GM12878 (cell line): Measurements from ENCODE around the gene ATP2A3. TPM values are rescaled to one million over a fixed set of nuclear protein-coding genes. Genes with fewer than 3 reads are reported as not detected.

ENCODE experiments used
- ATAC-seq: fragments of 200-7000 bp; cut with Tn5 transposase; 3 replicates; pipeline ENCODE4 v1.9.1; 2020; ENCODE audit warnings: mild to moderate bottlenecking, moderate library complexity
- BruUV-seq: library from RNA; stranded (reverse); fragments of 400-500 nt; replicated peaks from 2 replicates; lab custom pipeline; 2021; lab: Mats Ljungman, UMichigan
- CTCF ChIA-PET: fragments of 300-600 bp; sonication (Branson Sonifier 250); formaldehyde crosslinking; extraction: SDS; loops from one replicate; lab custom pipeline; 2021; ENCODE audit warnings: inconsistent platforms; lab: Yijun Ruan, JAX
- POLR2A ChIA-PET: fragments of 350-600 bp; formaldehyde crosslinking; extraction: SDS; loops from one replicate; lab custom pipeline; 2021; ENCODE audit warnings: inconsistent platforms; lab: Charles Lee
- RAD21 ChIA-PET: fragments of 300-600 bp; sonication (Branson Sonifier 250); formaldehyde crosslinking; loops from one replicate; lab custom pipeline; 2023; ENCODE audit warnings: antibody characterized with exemption; ENCODE audit not compliant: unreplicated experiment; lab: Charles Lee
- SMC1A ChIA-PET: fragments of 300-600 bp; sonication (Branson Sonifier 250); formaldehyde crosslinking; loops from one replicate; lab custom pipeline; 2023; ENCODE audit not compliant: unreplicated experiment, uncharacterized antibody; lab: Charles Lee
- DNase-seq: peaks from one replicate; pipeline ENCODE4 v3.0.0-alpha.2; 2011; ENCODE audit warnings: low read depth, low spot score
- FAIRE-seq: peaks from 3 replicates; lab custom pipeline; 2011; peaks lifted over from hg19 to GRCh38; lab: Jason Lieb, UNC
- H2AFZ ChIP-seq: 2 replicates; pipeline ENCODE4 v1.6.0; 2011; ENCODE audit warnings: low read depth, low read length, control low read depth; ENCODE audit not compliant: control insufficient read depth
- H3K27ac ChIP-seq: 2 replicates; pipeline ENCODE4 v1.5.1; 2011; ENCODE audit warnings: control low read depth; ENCODE audit not compliant: control insufficient read depth, insufficient read depth
- H3K27me3 ChIP-seq, 2 experiments: replicated peaks in 1 of 2; 2 replicates each; pipeline versions ENCODE4 v1.6.0 to v1.6.1; 2011; ENCODE audit warnings: low read length in 1 of 2; ENCODE audit not compliant: control insufficient read depth in 2 of 2, insufficient read depth in 2 of 2
- H3K36me3 ChIP-seq, 2 experiments: 2 replicates each; pipeline ENCODE4 v1.5.1; 2011; ENCODE audit warnings: low read length in 1 of 2; ENCODE audit not compliant: control insufficient read depth in 2 of 2, insufficient read depth in 2 of 2
- H3K4me1 ChIP-seq: 2 replicates; pipeline ENCODE4 v1.6.1; 2011; ENCODE audit warnings: mild to moderate bottlenecking, low read length, moderate library complexity, mixed read lengths; ENCODE audit not compliant: control insufficient read depth, insufficient read depth
- H3K4me2 ChIP-seq: 2 replicates; pipeline ENCODE4 v1.6.0; 2011; ENCODE audit warnings: control low read depth; ENCODE audit not compliant: control insufficient read depth, insufficient read depth
- H3K4me3 ChIP-seq: fragments of 200-600 bp; sonication (generic); 2 replicates; pipeline ENCODE4 v1.5.1; 2016
- H3K79me2 ChIP-seq: 2 replicates; pipeline ENCODE4 v1.6.0; 2011; ENCODE audit warnings: low read length; ENCODE audit not compliant: control insufficient read depth, insufficient read depth
- H3K9ac ChIP-seq: 2 replicates; pipeline ENCODE4 v1.8.0; 2011; ENCODE audit warnings: low read length, control low read depth, mixed read lengths; ENCODE audit not compliant: control insufficient read depth, insufficient read depth
- H3K9me3 ChIP-seq: replicated peaks from 3 replicates; pipeline ENCODE4 v1.5.1; 2011; ENCODE audit warnings: mild to moderate bottlenecking, low read length; ENCODE audit not compliant: control insufficient read depth, insufficient read depth
- H4K20me1 ChIP-seq: 2 replicates; pipeline ENCODE4 v1.6.0; 2011; ENCODE audit not compliant: control insufficient read depth, insufficient read depth
- BHLHE40 ChIP-seq, 2 experiments: fragments of 450-650 bp in 1 of 2; IDR thresholded peaks; 2 replicates each; pipeline ENCODE4 v1.6.1; 2011 to 2017; ENCODE audit warnings: low read depth in 2 of 2, borderline replicate concordance in 1 of 2, improper control_type of control experiment in 1 of 2, low read length in 1 of 2, mild to moderate bottlenecking in 1 of 2
- BMI1 ChIP-seq: fragments of 450-650 bp; IDR thresholded peaks from 2 replicates; pipeline ENCODE4 v1.6.1; 2016; ENCODE audit warnings: mild to moderate bottlenecking, moderate library complexity, borderline replicate concordance
- CTCF ChIP-seq, 3 experiments: IDR thresholded peaks in 2 of 3; conservative IDR thresholded peaks in 1 of 3; 2 replicates each; pipeline ENCODE4 v1.5.1; 2011; ENCODE audit warnings: low read depth in 3 of 3, low read length in 3 of 3, mild to moderate bottlenecking in 3 of 3, control low read depth in 2 of 3, moderate library complexity in 2 of 3, inconsistent platforms in 1 of 3, mixed read lengths in 1 of 3; ENCODE audit not compliant: control insufficient read depth in 2 of 3, insufficient read depth in 1 of 3; ENCODE audit errors: extremely low read depth in 1 of 3
- RAD21 ChIP-seq: IDR thresholded peaks from 2 replicates; pipeline ENCODE4 v1.6.1; 2011; ENCODE audit warnings: mild to moderate bottlenecking, low read depth, low read length, moderate library complexity; ENCODE audit not compliant: insufficient read depth
- RAD51 ChIP-seq: fragments of 450-650 bp; IDR thresholded peaks from 2 replicates; pipeline ENCODE4 v1.6.1; 2016; ENCODE audit warnings: moderate library complexity, mild to moderate bottlenecking, inconsistent platforms
- SMC3 ChIP-seq: IDR thresholded peaks from 2 replicates; pipeline ENCODE4 v1.6.1; 2011; ENCODE audit warnings: low read length, improper control_type of control experiment, borderline replicate concordance
- ZNF274 ChIP-seq: IDR thresholded peaks from one replicate; pipeline ENCODE4 v1.8.0; 2011; ENCODE audit not compliant: insufficient read length, insufficient read depth
- WGBS: methylation state at CpG from one replicate; pipeline ENCODE4 v1.1.6; 2016; ENCODE audit warnings: low lambda C conversion rate; ENCODE audit not compliant: insufficient replicate concordance, insufficient coverage; ENCODE audit errors: missing lambda C conversion rate; 5-methylcytosine and 5-hydroxymethylcytosine counted together
- in situ Hi-C: fragments of 300-500 bp; cut with MboI; formaldehyde crosslinking; loops from 9 replicates; pipeline ENCODE4 v1.14.3; 2018; ENCODE audit warnings: mixed read lengths
- intact Hi-C: fragments of 100-400 bp; cut with micrococcal nuclease; formaldehyde crosslinking; loops from one replicate; pipeline ENCODE4 v1.14.2; 2022; ENCODE audit not compliant: unreplicated experiment
- polyA plus RNA-seq, 11 experiments: library from polyadenylated mRNA; depleted of rRNA in 4 of 11; unstranded in 6 of 11; stranded (reverse) in 5 of 11; fragments of >200 nt; fragmentation: Nextera tagmentation in 4 of 11; fragmentation: Illumina TruSeq in 1 of 11; extraction: Ambion mirVana in 4 of 11; extraction: Trizol in 1 of 11; gene quantifications; 1 replicate in 1 of 11; 2 replicates in 10 of 11; pipeline versions ENCODE4 v1.2.1 to v1.2.3, GENCODE V29; 2011 to 2016; ENCODE audit warnings: inconsistent platforms in 2 of 11, missing spikeins in 2 of 11, low read depth in 1 of 11
- total RNA-seq, 4 experiments: library from RNA; depleted of rRNA in 3 of 4; stranded (reverse); fragments of >200 nt in 3 of 4; fragmentation: Illumina TruSeq in 1 of 4; extraction: Trizol in 1 of 4; gene quantifications; 2 replicates each; pipeline versions ENCODE4 v1.2.1 to v1.2.3, GENCODE V29; 2013 to 2021

ATP2A3 gene
- total and polyA plus RNA-seq, 10 of the 15 experiments (the other 5 are each of a cell fraction or from before 2014, with no cell fraction given), result 1.0 to 99.2 (median 37.9) TPM

GRCh38 chr17:3907483-3908216 lies 56.6 kb downstream of the ATP2A3 start:
- ChIA-PET RAD21 (interaction anchor here (0.5 to 1.1 kb wide), 2 partner anchors 44 to 65 kb away, joined by 3 read pairs; no protein-coding TSS in a partner anchor), SMC1A (interaction anchor here (0.6 kb wide), 1 partner anchor 596 kb away, joined by 3 read pairs; no protein-coding TSS in a partner anchor), POLR2A (interaction anchor here (1.0 kb wide), 1 partner anchor 9 kb away, joined by 4 read pairs; the partner anchor contains the start of gene P2RX1), CTCF (interaction anchor here (0.7 to 1.4 kb wide), 8 partner anchors 13 to 385 kb away, joined by 3 to 8 read pairs (median 5); no protein-coding TSS in a partner anchor)
- H2AFZ ChIP-seq, result no peak overlapping the region
- H3K9me3 ChIP-seq, result no peaks in the 10 kb centered on the region; the same call in 2 of the 3 replicates
- no peak overlapping the region for H3K9ac ChIP-seq
- peaks cover 19% of the 10 kb centered on the region for H3K4me1 ChIP-seq
- no peak for FAIRE-seq
- H4K20me1 ChIP-seq, result no peaks in the 10 kb centered on the region
- H3K27ac ChIP-seq, result no peak overlapping the region
- H3K27me3 ChIP-seq, result no peaks in the 10 kb centered on the region; a peak in 1 of 4 replicates
- intact Hi-C loops (no loop called here), in situ Hi-C loops (no loop called here)
- BruUV-seq, result no TSS peak
- no peaks in the 10 kb centered on the region for H3K79me2 ChIP-seq
- H3K4me3 ChIP-seq, result no peak overlapping the region
- H3K36me3 ChIP-seq, result no peaks in the 10 kb centered on the region
- TF ChIP-seq SMC3 (peak; percentile 46; the same call in 1 of the 2 replicates), BHLHE40 (IDR thresholded peaks at IDR 0.05; ENCODE audit: borderline replicate concordance in 1 of 2, low read depth in 2 of 2, low read length in 1 of 2) (peak in 1 of 2 experiments; percentile 17; a peak in 1 of 4 replicates), CTCF (IDR thresholded peaks at IDR 0.05 in 2 of 3, conservative IDR thresholded peaks at IDR 0.05 in 1 of 3; ENCODE audit: control insufficient read depth in 2 of 3, extremely low read depth in 1 of 3, insufficient read depth in 1 of 3, low read depth in 3 of 3, low read length in 3 of 3) (peak; percentile 28 to 55 (median 47); a peak in 4 of 6 replicates), RAD51 (peak; percentile 37; the same call in 1 of the 2 replicates), RAD21 (peak; percentile 60), BMI1 (no peak), ZNF274 (no peak)
- H3K4me2 ChIP-seq, result no peak overlapping the region
- 44% methylated on average over 11 of the region's 11 CpGs for WGBS
- no peak for ATAC-seq
- no peak for DNase-seq
